ENCODE data around the gene GSC2.

The GSC2 gene

DNA sequence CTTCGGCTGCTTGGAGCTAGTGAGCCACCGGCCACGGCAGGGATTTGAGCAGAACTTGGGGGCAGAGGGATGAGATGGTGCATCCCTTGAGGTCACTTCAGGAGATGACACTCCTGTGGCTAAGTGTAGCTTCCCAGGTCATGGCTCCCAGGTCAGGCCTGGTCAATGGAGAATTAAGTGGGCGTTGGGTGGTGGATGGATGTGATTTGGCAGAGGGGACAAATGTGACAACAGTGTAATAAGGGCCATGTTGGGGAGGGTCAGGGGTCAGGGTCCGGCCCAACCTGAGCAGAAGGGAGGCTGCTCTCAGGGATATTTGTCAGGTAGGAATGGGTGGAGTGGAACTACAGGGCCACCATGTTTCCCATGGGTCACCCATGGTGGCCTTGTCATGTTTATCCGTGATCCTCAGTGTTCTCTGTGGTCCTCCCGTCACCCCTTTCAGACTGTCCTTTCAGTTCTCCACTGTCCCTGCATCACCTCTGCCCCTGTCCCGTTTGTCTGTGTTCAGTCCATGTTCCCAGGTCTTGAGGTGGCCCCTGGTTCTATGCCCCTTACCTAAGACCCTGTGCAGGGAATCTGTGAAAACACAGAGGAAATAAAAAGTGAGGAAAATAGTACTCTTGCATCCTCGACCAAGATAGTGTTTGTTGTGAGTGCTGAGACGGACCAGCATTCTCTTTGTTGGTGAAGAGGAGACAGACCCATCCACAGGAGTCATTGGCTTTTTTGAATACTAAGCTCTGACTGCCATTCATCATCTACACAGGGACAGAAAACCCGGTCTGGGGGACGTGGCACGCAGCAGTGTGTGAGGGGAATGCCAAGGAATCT, 22.3 kb upstream of the GSC2 start:
- TF ChIP-seq EP300 (IDR thresholded peaks at IDR 0.05; ENCODE audit: borderline replicate concordance) = no peak
- no peak for TF ChIP-seq TEAD4 (IDR thresholded peaks at IDR 0.05)
- no peak for TF ChIP-seq CEBPB (IDR thresholded peaks at IDR 0.05)
- TF ChIP-seq FOXM1 (IDR thresholded peaks at IDR 0.05; ENCODE audit: borderline replicate concordance, low read depth) = no peak
- TF ChIP-seq TCF12 (IDR thresholded peaks at IDR 0.05; ENCODE audit: low read depth) = no peak
- TF ChIP-seq NFIC (IDR thresholded peaks at IDR 0.05) = no peak
- TF ChIP-seq CREB1 (IDR thresholded peaks at IDR 0.05; ENCODE audit: low read depth) = no peak
- no peak for TF ChIP-seq MAX (IDR thresholded peaks at IDR 0.05)
- TF ChIP-seq EGR1 (IDR thresholded peaks at IDR 0.05) = no peak
- no peak for TF ChIP-seq USF1 (IDR thresholded peaks at IDR 0.05)
- TF ChIP-seq, protein P1, sequence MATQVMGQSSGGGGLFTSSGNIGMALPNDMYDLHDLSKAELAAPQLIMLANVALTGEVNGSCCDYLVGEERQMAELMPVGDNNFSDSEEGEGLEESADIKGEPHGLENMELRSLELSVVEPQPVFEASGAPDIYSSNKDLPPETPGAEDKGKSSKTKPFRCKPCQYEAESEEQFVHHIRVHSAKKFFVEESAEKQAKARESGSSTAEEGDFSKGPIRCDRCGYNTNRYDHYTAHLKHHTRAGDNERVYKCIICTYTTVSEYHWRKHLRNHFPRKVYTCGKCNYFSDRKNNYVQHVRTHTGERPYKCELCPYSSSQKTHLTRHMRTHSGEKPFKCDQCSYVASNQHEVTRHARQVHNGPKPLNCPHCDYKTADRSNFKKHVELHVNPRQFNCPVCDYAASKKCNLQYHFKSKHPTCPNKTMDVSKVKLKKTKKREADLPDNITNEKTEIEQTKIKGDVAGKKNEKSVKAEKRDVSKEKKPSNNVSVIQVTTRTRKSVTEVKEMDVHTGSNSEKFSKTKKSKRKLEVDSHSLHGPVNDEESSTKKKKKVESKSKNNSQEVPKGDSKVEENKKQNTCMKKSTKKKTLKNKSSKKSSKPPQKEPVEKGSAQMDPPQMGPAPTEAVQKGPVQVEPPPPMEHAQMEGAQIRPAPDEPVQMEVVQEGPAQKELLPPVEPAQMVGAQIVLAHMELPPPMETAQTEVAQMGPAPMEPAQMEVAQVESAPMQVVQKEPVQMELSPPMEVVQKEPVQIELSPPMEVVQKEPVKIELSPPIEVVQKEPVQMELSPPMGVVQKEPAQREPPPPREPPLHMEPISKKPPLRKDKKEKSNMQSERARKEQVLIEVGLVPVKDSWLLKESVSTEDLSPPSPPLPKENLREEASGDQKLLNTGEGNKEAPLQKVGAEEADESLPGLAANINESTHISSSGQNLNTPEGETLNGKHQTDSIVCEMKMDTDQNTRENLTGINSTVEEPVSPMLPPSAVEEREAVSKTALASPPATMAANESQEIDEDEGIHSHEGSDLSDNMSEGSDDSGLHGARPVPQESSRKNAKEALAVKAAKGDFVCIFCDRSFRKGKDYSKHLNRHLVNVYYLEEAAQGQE (IDR thresholded peaks at IDR 0.05; ENCODE audit: low read depth) = no peak
- no peak for TF ChIP-seq RAD21 (IDR thresholded peaks at IDR 0.05; ENCODE audit: low read depth)
- TF ChIP-seq ZBTB7A (IDR thresholded peaks at IDR 0.05; ENCODE audit: low read depth) = no peak

DNA sequence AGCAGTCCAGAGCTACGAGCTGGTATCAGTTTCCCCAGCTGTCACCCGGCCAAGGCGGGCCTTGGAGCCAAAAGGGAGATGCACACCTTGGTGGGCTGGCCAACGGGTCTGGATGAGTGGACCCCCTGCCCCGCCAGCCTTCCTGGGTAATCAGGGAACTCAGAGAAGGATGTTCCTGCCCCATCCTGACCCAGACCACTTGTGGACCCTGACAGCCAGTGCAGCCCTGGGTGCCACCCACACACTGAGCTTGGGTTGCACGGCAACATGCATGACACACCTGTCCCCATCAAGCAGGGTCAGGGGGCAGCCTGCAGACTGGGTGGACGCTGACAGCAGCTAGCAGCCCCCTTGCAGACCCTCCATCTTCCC, 19.8 kb upstream of the GSC2 start:
- TF ChIP-seq EGR1 (IDR thresholded peaks at IDR 0.05) (no peak), TEAD4 (IDR thresholded peaks at IDR 0.05) (no peak), MAX (IDR thresholded peaks at IDR 0.05) (no peak)

GRCh38 chr22:19169002-19169946, 19.2 kb upstream of the GSC2 start:
- no peak for TF ChIP-seq EP300 (IDR thresholded peaks at IDR 0.05; ENCODE audit: borderline replicate concordance)
- no peak for TF ChIP-seq USF1 (IDR thresholded peaks at IDR 0.05)
- no peak for TF ChIP-seq ZBTB7A (IDR thresholded peaks at IDR 0.05; ENCODE audit: low read depth)
- no peak for TF ChIP-seq MAX (IDR thresholded peaks at IDR 0.05)
- no peak for TF ChIP-seq YY1 (IDR thresholded peaks at IDR 0.05; ENCODE audit: low read depth)
- TF ChIP-seq EGR1 (IDR thresholded peaks at IDR 0.05) = no peak
- TF ChIP-seq TCF12 (IDR thresholded peaks at IDR 0.05; ENCODE audit: low read depth) = no peak

DNA sequence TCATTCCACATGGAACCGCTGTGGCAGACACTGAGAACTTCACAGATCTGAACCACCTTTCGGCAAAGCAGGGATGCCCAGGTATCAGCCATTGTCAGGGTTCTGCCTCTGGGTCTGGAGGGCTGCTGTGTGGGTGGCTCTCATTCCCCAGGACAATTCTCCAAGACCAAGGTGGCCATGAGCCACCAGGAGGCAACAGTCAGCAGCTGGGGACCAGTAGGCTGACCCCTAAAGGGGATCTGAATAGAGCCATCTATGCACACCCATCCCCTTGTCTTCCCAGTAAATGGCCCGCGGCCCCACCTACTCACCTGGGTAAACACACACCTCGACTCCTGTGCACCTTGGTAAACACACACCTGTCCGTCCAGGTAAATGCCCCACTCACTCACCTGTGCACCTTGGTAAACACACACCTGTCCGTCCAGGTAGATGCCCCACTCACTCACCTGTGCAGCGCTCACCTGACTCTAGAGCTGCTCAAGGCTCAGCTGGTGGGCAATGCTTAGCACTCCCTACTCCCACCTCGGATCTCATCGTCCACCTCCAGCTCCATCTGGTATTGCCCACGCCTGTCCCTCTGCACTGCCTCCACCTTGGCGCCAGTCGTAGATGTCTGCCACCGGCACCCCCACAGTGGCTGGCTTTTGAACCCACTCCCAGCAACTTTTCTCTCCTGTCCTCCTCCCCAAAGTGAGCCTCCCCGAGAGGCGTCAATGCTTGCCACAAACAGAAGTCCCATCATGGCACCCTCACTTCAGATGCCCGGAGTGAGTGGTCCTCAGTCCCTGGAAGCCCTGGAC, 18.2 kb upstream of the GSC2 start:
- TF ChIP-seq NFIC (IDR thresholded peaks at IDR 0.05) (no peak), USF1 (IDR thresholded peaks at IDR 0.05) (no peak), TAF1 (IDR thresholded peaks at IDR 0.05; ENCODE audit: low read depth) (no peak), EP300 (IDR thresholded peaks at IDR 0.05; ENCODE audit: borderline replicate concordance) (no peak), YY1 (IDR thresholded peaks at IDR 0.05; ENCODE audit: low read depth) (no peak), EGR1 (IDR thresholded peaks at IDR 0.05) (no peak), ZBTB7A (IDR thresholded peaks at IDR 0.05; ENCODE audit: low read depth) (no peak), MAX (IDR thresholded peaks at IDR 0.05) (no peak), TCF12 (IDR thresholded peaks at IDR 0.05; ENCODE audit: low read depth) (no peak), FOXM1 (IDR thresholded peaks at IDR 0.05; ENCODE audit: borderline replicate concordance, low read depth) (no peak), RAD21 (IDR thresholded peaks at IDR 0.05; ENCODE audit: low read depth) (no peak), CEBPB (IDR thresholded peaks at IDR 0.05) (no peak), CREB1 (IDR thresholded peaks at IDR 0.05; ENCODE audit: low read depth) (no peak)
- TF ChIP-seq, protein P1 (IDR thresholded peaks at IDR 0.05; ENCODE audit: low read depth) = no peak
